HCT116 (cell line): Measurements from ENCODE around the gene LY9. TPM values are rescaled to one million over a fixed set of nuclear protein-coding genes. Genes with fewer than 3 reads are reported as not detected.

Experiments used
- ATAC-seq: fragments of 200-7000 bp; cut with Tn5 transposase; 2 replicates; pipeline ENCODE4 v1.9.1; 2020; ENCODE audit warnings: mild to moderate bottlenecking, moderate library complexity
- BruUV-seq: library from RNA; stranded (reverse); fragments of 400-500 nt; replicated peaks from 2 replicates; lab custom pipeline; 2021; lab: Mats Ljungman, UMichigan
- CTCF ChIA-PET: fragments of 300-600 bp; sonication (Branson Sonifier 250); formaldehyde crosslinking; loops from one replicate; lab custom pipeline; 2021; ENCODE audit warnings: antibody characterized with exemption; lab: Charles Lee
- POLR2A ChIA-PET: fragments of 300-600, 350-600 bp; sonication (Branson Sonifier 250); formaldehyde crosslinking; loops from one replicate; lab custom pipeline; 2021; ENCODE audit warnings: antibody characterized with exemption; lab: Charles Lee
- RAD21 ChIA-PET, 2 experiments: fragments of 300-600 bp; sonication (Branson Sonifier 250); formaldehyde crosslinking; loops; one replicate each; lab custom pipeline; 2023; ENCODE audit warnings: low total read pairs in 2 of 2; ENCODE audit not compliant: uncharacterized antibody in 2 of 2, unreplicated experiment in 2 of 2, low non-redundant PET in 1 of 2; lab: Charles Lee
- DNase-seq: peaks from one replicate; pipeline ENCODE4 v3.0.0-alpha.2; 2010; ENCODE audit warnings: low read depth, low spot score
- H2AFZ ChIP-seq: fragments of 200-600 bp; shearing (Covaris generic), sonication (generic); 2 replicates; pipeline ENCODE4 v1.6.1; 2017; ENCODE audit warnings: low read depth, mixed run types, mixed read lengths, antibody characterized with exemption, low read length; ENCODE audit not compliant: poor library complexity, severe bottlenecking
- H3K27ac ChIP-seq: 2 replicates; pipeline ENCODE4 v1.5.1; 2012; ENCODE audit warnings: low read depth, low read length
- H3K27me3 ChIP-seq: fragments of 200-600 bp; sonication (generic); 2 replicates; pipeline ENCODE4 v1.6.1; 2016; ENCODE audit warnings: mixed run types, low read length, mixed read lengths; ENCODE audit not compliant: insufficient read depth
- H3K36me3 ChIP-seq, 2 experiments: fragments of 200-500 bp in 1 of 2; fragments of 200-600 bp in 1 of 2; sonication (Bioruptor generic) in 1 of 2; sonication (generic) in 1 of 2; 2 replicates each; pipeline versions ENCODE4 v1.5.1 to v1.6.1; 2014 to 2016; ENCODE audit warnings: low read length in 2 of 2, inconsistent platforms in 1 of 2, mixed read lengths in 1 of 2, mixed run types in 1 of 2; ENCODE audit not compliant: insufficient read depth in 2 of 2, control insufficient read depth in 1 of 2
- H3K4me1 ChIP-seq, 2 experiments: fragments of 200-600 bp in 1 of 2; sonication (generic) in 1 of 2; 2 replicates each; pipeline versions ENCODE4 v1.5.1 to v1.6.1; 2012 to 2017; ENCODE audit warnings: low read length in 2 of 2, inconsistent platforms in 1 of 2, mild to moderate bottlenecking in 1 of 2, mixed read lengths in 1 of 2, mixed run types in 1 of 2, moderate library complexity in 1 of 2; ENCODE audit not compliant: insufficient read depth in 2 of 2, control insufficient read depth in 1 of 2
- H3K4me2 ChIP-seq: fragments of 200-600 bp; sonication (generic); 2 replicates; pipeline ENCODE4 v1.6.1; 2017; ENCODE audit warnings: mixed run types, low read length, mixed read lengths
- H3K4me3 ChIP-seq, 2 experiments: fragments of 200-600 bp in 1 of 2; sonication (generic) in 1 of 2; replicated peaks in 1 of 2; 2 replicates each; pipeline ENCODE4 v1.5.1; 2011 to 2016; ENCODE audit warnings: low read length in 2 of 2, control low read depth in 1 of 2, low read depth in 1 of 2, mild to moderate bottlenecking in 1 of 2, mixed read lengths in 1 of 2, mixed run types in 1 of 2
- H3K79me2 ChIP-seq: fragments of 200-600 bp; sonication (generic); 2 replicates; pipeline ENCODE4 v1.6.1; 2017; ENCODE audit warnings: mild to moderate bottlenecking, mixed run types, low read length, moderate library complexity, mixed read lengths; ENCODE audit not compliant: insufficient read depth
- H3K9ac ChIP-seq: fragments of 200-600 bp; sonication (generic); 2 replicates; pipeline ENCODE4 v1.6.1; 2016; ENCODE audit warnings: low read length, mixed read lengths
- H3K9me2 ChIP-seq: fragments of 200-600 bp; sonication (generic), shearing (Covaris generic); 2 replicates; pipeline ENCODE4 v1.6.1; 2017; ENCODE audit warnings: mixed run types, mild to moderate bottlenecking, moderate library complexity; ENCODE audit not compliant: insufficient read depth
- H3K9me3 ChIP-seq, 2 experiments: fragments of 200-500 bp in 1 of 2; fragments of 200-600 bp in 1 of 2; sonication (Bioruptor generic) in 1 of 2; sonication (generic) in 1 of 2; 2 replicates each; pipeline ENCODE4 v1.6.1; 2014 to 2017; ENCODE audit warnings: low read length in 2 of 2, mixed read lengths in 2 of 2, inconsistent platforms in 1 of 2, low read depth in 1 of 2, mild to moderate bottlenecking in 1 of 2, mixed run types in 1 of 2, moderate library complexity in 1 of 2; ENCODE audit not compliant: control insufficient read depth in 1 of 2, insufficient read depth in 1 of 2
- H4K20me1 ChIP-seq: fragments of 200-600 bp; sonication (generic), shearing (Covaris generic); 2 replicates; pipeline ENCODE4 v1.6.1; 2017; ENCODE audit warnings: mixed run types, mild to moderate bottlenecking, moderate library complexity; ENCODE audit not compliant: insufficient read depth
- CEBPB ChIP-seq: IDR thresholded peaks from 2 replicates; pipeline ENCODE4 v1.6.1; 2012; ENCODE audit warnings: low read depth
- CTCF ChIP-seq, 3 experiments: fragments of 200-600 bp in 1 of 3; sonication (generic) in 1 of 3; IDR thresholded peaks in 2 of 3; conservative IDR thresholded peaks in 1 of 3; 2 replicates each; pipeline ENCODE4 v1.5.1; 2012 to 2017; ENCODE audit warnings: low read depth in 2 of 3, low read length in 2 of 3, antibody characterized with exemption in 1 of 3, borderline replicate concordance in 1 of 3, control low read depth in 1 of 3, mild to moderate bottlenecking in 1 of 3, mixed read lengths in 1 of 3, mixed run types in 1 of 3, moderate library complexity in 1 of 3; ENCODE audit not compliant: insufficient read depth in 1 of 3
- EGR1 ChIP-seq: IDR thresholded peaks from 2 replicates; pipeline ENCODE4 v1.6.1; 2012; ENCODE audit warnings: low read depth
- ELF1 ChIP-seq: IDR thresholded peaks from 2 replicates; pipeline ENCODE4 v1.6.1; 2012; ENCODE audit warnings: low read depth, borderline replicate concordance
- EZH2 ChIP-seq: fragments of 200-600 bp; sonication (generic); IDR thresholded peaks from 2 replicates; pipeline ENCODE4 v1.6.1; 2017; ENCODE audit warnings: antibody characterized with exemption, mixed run types
- EZH2phosphoT487 ChIP-seq: fragments of 200-600 bp; IDR thresholded peaks from 2 replicates; pipeline ENCODE4 v1.6.1; 2018; ENCODE audit warnings: antibody characterized with exemption, borderline replicate concordance
- FOSL1 ChIP-seq: IDR thresholded peaks from 2 replicates; pipeline ENCODE4 v1.6.1; 2012; ENCODE audit warnings: low read depth
- JUND ChIP-seq: IDR thresholded peaks from 2 replicates; pipeline ENCODE4 v1.6.1; 2012
- POLR2A ChIP-seq: IDR thresholded peaks from 2 replicates; pipeline ENCODE4 v1.7.0; 2011; ENCODE audit warnings: borderline replicate concordance; ENCODE audit not compliant: insufficient read depth, insufficient read length; ENCODE audit errors: extremely low read depth
- RAD21 ChIP-seq: IDR thresholded peaks from 2 replicates; pipeline ENCODE4 v1.6.1; 2012; ENCODE audit warnings: low read depth, mild to moderate bottlenecking
- TCF7L2 ChIP-seq: IDR thresholded peaks from 2 replicates; pipeline ENCODE4 v1.7.0; 2011; ENCODE audit warnings: borderline replicate concordance, inconsistent platforms; ENCODE audit not compliant: insufficient read depth, insufficient read length; ENCODE audit errors: extremely low read depth
- YY1 ChIP-seq: IDR thresholded peaks from 2 replicates; pipeline ENCODE4 v1.6.1; 2011; ENCODE audit warnings: low read length, low read depth, moderate library complexity, mild to moderate bottlenecking; ENCODE audit not compliant: insufficient replicate concordance; ENCODE audit errors: extremely low read depth
- ZNF274 ChIP-seq: fragments of 200-500 bp; sonication (Bioruptor generic); IDR thresholded peaks from 2 replicates; pipeline ENCODE4 v1.6.1; 2014; ENCODE audit warnings: mild to moderate bottlenecking, low read depth, low read length, inconsistent platforms
- intact Hi-C: fragments of 100-400 bp; cut with micrococcal nuclease; formaldehyde crosslinking; loops from 2 replicates; pipeline ENCODE4 v1.10.0; 2022
- total RNA-seq: library from RNA; stranded (reverse); gene quantifications from one replicate; pipeline ENCODE4 v1.2.1, GENCODE V29; 2021; ENCODE audit not compliant: unreplicated experiment
- TF ChIP-seq, protein P1 (sequence below): IDR thresholded peaks from 2 replicates; pipeline ENCODE4 v1.6.1; 2012; ENCODE audit warnings: low read depth
- TF ChIP-seq, protein P2 (sequence below): IDR thresholded peaks from 2 replicates; pipeline ENCODE4 v1.6.1; 2011; ENCODE audit warnings: mild to moderate bottlenecking, low read length, moderate library complexity; ENCODE audit not compliant: insufficient replicate concordance; ENCODE audit errors: extremely low read depth

Gene LY9
- total RNA-seq, 1 experiment from 2014 or later: 0.22 TPM

DNA sequence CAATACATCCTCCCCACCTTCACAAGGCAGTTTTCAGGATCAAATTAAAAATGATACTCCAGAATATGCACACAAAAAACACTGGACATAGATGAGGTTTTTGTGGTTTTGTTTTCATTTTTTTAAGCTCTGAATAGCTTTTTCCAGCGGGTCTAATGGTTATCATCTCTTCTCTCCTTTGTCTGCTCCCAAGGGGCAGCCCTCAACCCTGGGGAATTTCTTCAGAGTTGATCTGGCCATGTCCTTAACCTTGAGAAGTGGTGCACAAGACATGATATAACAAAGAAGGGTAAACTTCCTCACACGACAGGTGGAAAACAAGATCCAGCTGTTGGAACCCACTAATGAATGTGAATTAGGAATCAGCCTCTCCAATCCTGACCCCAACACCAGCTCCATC lies 68.2 kb downstream of the LY9 start:
- ChIA-PET RAD21 (no interaction called here), CTCF (no interaction called here), POLR2A (no interaction called here)
- TF ChIP-seq EZH2phosphoT487: no peak
- TF ChIP-seq YY1: no peak
- no peak for TF ChIP-seq ZNF274
- no peak for TF ChIP-seq POLR2A
- no peak for TF ChIP-seq FOSL1
- TF ChIP-seq JUND: no peak
- no peak for TF ChIP-seq TCF7L2
- ATAC-seq (no peak), DNase-seq (no peak)
- Histone ChIP-seq H3K9me2 (no peaks in the 10 kb centered on the region), H3K27ac (no peak overlapping the region), H3K4me2 (no peak overlapping the region), H3K36me3 (no peaks in the 10 kb centered on the region), H3K4me3 (no peak overlapping the region), H3K9me3 (no peaks in the 10 kb centered on the region), H3K9ac (no peak overlapping the region), H4K20me1 (no peaks in the 10 kb centered on the region), H2AFZ (no peak overlapping the region), H3K79me2 (no peaks in the 10 kb centered on the region), H3K27me3 (no peaks in the 10 kb centered on the region), H3K4me1 (no peaks in the 10 kb centered on the region)
- intact Hi-C loops: no loop called here
- BruUV-seq: no TSS peak

DNA sequence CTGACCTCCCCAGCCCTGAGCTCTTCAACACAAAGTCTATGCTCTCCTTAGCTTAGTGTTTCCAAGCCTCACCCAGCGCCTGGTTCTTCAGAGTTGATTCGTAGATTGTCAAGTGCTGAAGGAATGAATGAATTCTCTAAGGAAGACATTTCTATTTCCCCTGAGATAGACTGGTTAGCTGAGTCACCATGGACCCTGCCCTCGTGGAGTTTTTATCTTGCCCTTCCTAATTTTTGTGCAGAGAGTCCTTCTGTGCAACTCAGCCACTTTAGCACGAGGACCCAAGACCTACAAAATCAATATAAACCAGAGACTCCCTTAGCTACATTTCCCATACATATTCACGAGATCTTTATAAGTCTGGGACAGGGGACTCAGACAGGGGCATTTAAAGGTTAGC lies 69.4 kb downstream of the LY9 start:
- Histone ChIP-seq H3K36me3 (no peaks in the 10 kb centered on the region), H3K9me2 (no peaks in the 10 kb centered on the region), H3K4me3 (no peak overlapping the region), H3K4me1 (no peaks in the 10 kb centered on the region), H3K4me2 (no peak overlapping the region), H2AFZ (no peak overlapping the region), H3K9me3 (no peaks in the 10 kb centered on the region), H4K20me1 (no peaks in the 10 kb centered on the region), H3K27ac (no peak overlapping the region), H3K9ac (no peak overlapping the region), H3K79me2 (no peaks in the 10 kb centered on the region), H3K27me3 (no peaks in the 10 kb centered on the region)
- CTCF ChIA-PET: no interaction called here
- DNase-seq: no peak
- no TSS peak for BruUV-seq
- intact Hi-C loops: no loop called here
- ATAC-seq: no peak
- POLR2A ChIA-PET: no interaction called here
- RAD21 ChIA-PET: no interaction called here
- no peak for TF ChIP-seq EZH2
- no peak for TF ChIP-seq ELF1
- TF ChIP-seq, protein P1, sequence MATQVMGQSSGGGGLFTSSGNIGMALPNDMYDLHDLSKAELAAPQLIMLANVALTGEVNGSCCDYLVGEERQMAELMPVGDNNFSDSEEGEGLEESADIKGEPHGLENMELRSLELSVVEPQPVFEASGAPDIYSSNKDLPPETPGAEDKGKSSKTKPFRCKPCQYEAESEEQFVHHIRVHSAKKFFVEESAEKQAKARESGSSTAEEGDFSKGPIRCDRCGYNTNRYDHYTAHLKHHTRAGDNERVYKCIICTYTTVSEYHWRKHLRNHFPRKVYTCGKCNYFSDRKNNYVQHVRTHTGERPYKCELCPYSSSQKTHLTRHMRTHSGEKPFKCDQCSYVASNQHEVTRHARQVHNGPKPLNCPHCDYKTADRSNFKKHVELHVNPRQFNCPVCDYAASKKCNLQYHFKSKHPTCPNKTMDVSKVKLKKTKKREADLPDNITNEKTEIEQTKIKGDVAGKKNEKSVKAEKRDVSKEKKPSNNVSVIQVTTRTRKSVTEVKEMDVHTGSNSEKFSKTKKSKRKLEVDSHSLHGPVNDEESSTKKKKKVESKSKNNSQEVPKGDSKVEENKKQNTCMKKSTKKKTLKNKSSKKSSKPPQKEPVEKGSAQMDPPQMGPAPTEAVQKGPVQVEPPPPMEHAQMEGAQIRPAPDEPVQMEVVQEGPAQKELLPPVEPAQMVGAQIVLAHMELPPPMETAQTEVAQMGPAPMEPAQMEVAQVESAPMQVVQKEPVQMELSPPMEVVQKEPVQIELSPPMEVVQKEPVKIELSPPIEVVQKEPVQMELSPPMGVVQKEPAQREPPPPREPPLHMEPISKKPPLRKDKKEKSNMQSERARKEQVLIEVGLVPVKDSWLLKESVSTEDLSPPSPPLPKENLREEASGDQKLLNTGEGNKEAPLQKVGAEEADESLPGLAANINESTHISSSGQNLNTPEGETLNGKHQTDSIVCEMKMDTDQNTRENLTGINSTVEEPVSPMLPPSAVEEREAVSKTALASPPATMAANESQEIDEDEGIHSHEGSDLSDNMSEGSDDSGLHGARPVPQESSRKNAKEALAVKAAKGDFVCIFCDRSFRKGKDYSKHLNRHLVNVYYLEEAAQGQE: no peak
- TF ChIP-seq CEBPB: no peak
- no peak for TF ChIP-seq EGR1
- TF ChIP-seq, protein P2, sequence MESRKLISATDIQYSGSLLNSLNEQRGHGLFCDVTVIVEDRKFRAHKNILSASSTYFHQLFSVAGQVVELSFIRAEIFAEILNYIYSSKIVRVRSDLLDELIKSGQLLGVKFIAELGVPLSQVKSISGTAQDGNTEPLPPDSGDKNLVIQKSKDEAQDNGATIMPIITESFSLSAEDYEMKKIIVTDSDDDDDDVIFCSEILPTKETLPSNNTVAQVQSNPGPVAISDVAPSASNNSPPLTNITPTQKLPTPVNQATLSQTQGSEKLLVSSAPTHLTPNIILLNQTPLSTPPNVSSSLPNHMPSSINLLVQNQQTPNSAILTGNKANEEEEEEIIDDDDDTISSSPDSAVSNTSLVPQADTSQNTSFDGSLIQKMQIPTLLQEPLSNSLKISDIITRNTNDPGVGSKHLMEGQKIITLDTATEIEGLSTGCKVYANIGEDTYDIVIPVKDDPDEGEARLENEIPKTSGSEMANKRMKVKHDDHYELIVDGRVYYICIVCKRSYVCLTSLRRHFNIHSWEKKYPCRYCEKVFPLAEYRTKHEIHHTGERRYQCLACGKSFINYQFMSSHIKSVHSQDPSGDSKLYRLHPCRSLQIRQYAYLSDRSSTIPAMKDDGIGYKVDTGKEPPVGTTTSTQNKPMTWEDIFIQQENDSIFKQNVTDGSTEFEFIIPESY: no peak
- TF ChIP-seq CTCF (IDR thresholded peaks at IDR 0.05 in 2 of 3, conservative IDR thresholded peaks at IDR 0.05 in 1 of 3; ENCODE audit: borderline replicate concordance in 1 of 3, insufficient read depth in 1 of 3, low read depth in 2 of 3, low read length in 2 of 3): no peak
- no peak for TF ChIP-seq RAD21
- no peak for TF ChIP-seq FOSL1
